ENCODE data around the gene TPSB2. TPM values are rescaled to one million over a fixed set of nuclear protein-coding genes. Genes with fewer than 3 reads are reported as not detected.

TPSB2 gene
- total and polyA plus RNA-seq, 9 of the 15 experiments (the other 6 are each of a cell fraction or from before 2014, with no cell fraction given), result 0.18 TPM; not detected in 8

- TF ChIP-seq CREB3L1 (IDR thresholded peaks at IDR 0.05; ENCODE audit: borderline replicate concordance, low read depth), result no peak
- no peak for TF ChIP-seq ZNF174 (CRISPR knock-in tag; IDR thresholded peaks at IDR 0.05)
- no peak for TF ChIP-seq SFPQ (IDR thresholded peaks at IDR 0.05; ENCODE audit: low read depth, low read length)
- no peak for TF ChIP-seq ZNF639 (CRISPR knock-in tag; conservative IDR thresholded peaks at IDR 0.05 in 1 of 2, IDR thresholded peaks at IDR 0.05 in 1 of 2)
- TF ChIP-seq ZNF165 (CRISPR knock-in tag; IDR thresholded peaks at IDR 0.05; ENCODE audit: borderline replicate concordance), result no peak
- TF ChIP-seq ZNF830 (CRISPR knock-in tag; IDR thresholded peaks at IDR 0.05), result no peak
- no peak for TF ChIP-seq MAX (CRISPR knock-in tag; IDR thresholded peaks at IDR 0.05)
- no peak for TF ChIP-seq ZNF282 (CRISPR knock-in tag; IDR thresholded peaks at IDR 0.05)
- no peak for TF ChIP-seq BRF2 (IDR thresholded peaks at IDR 0.05; ENCODE audit: borderline replicate concordance, insufficient read depth, insufficient read length)
- TF ChIP-seq MEF2A (IDR thresholded peaks at IDR 0.05; ENCODE audit: control insufficient read depth, low read depth, low read length), result no peak
- TF ChIP-seq MTA2 (IDR thresholded peaks at IDR 0.05; ENCODE audit: low read depth), result no peak
- TF ChIP-seq PHTF2 (CRISPR knock-in tag; IDR thresholded peaks at IDR 0.05), result no peak
- TF ChIP-seq RBM17 (IDR thresholded peaks at IDR 0.05; ENCODE audit: borderline replicate concordance, low read depth, low read length), result no peak
- TF ChIP-seq GABPB2 (CRISPR knock-in tag; conservative IDR thresholded peaks at IDR 0.05), result no peak
- no peak for TF ChIP-seq ZFX (CRISPR knock-in tag; IDR thresholded peaks at IDR 0.05)
- in situ Hi-C loops (cut with MboI), result no loop called here
- no peak overlapping the region for H3K4me3 ChIP-seq
- DNase-seq (ENCODE audit: extremely low read depth in 1 of 4, low spot score in 3 of 4), result no peak
- peaks cover 0 to 74% of the 10 kb centered on the region in 2 experiments; a peak in 2 of 5 replicates for H3K4me1 ChIP-seq (replicated peaks in 1 of 2; ENCODE audit: control insufficient read depth in 2 of 2, insufficient read depth in 2 of 2, low read length in 2 of 2)
- no peaks in the 10 kb centered on the region for H3K79me2 ChIP-seq (ENCODE audit: control insufficient read depth, insufficient read depth, low read length)
- no peaks in the 10 kb centered on the region for H3K36me3 ChIP-seq (ENCODE audit: control insufficient read depth, insufficient read depth, low read length)
- H3K4me2 ChIP-seq (ENCODE audit: insufficient read depth, low read length), result no peak overlapping the region
- H3K9me1 ChIP-seq (ENCODE audit: control insufficient read depth, insufficient read depth, low read length), result no peaks in the 10 kb centered on the region
- H4K20me1 ChIP-seq (replicated peaks; ENCODE audit: control insufficient read depth, insufficient read depth, low read length), result peaks cover 14% of the 10 kb centered on the region
- H3K9me3 ChIP-seq (replicated peaks; ENCODE audit: control insufficient read depth, insufficient read depth, low read depth, low read length), result no peaks in the 10 kb centered on the region
- no peak for ATAC-seq
- POLR2A ChIA-PET, result interaction anchor here (1.1 kb wide), 1 partner anchor 9 kb away, joined by 3 read pairs; no protein-coding TSS in a partner anchor
- BruUV-seq (replicated peaks), result no TSS peak
- H2AFZ ChIP-seq (ENCODE audit: low read depth, low read length), result no peak overlapping the region
- no peak for FAIRE-seq
- CTCF ChIA-PET (ENCODE audit: low intra/inter-chr PET ratio), result no interaction called here
- H3K27ac ChIP-seq (ENCODE audit: extremely low read depth, low read depth, low read length), result no peak overlapping the region
- H3K27me3 ChIP-seq (ENCODE audit: control insufficient read depth in 2 of 2, insufficient read depth in 2 of 2, low read length in 2 of 2), result peaks cover 56 to 91% of the 10 kb centered on the region in 2 experiments
- intact Hi-C loops (cut with micrococcal nuclease), result no loop called here
- under 1% methylated on average over 14 of the region's 24 CpGs for WGBS (ENCODE audit: insufficient coverage, low coverage, missing lambda C conversion rate)
- no peak overlapping the region for H3K9ac ChIP-seq (ENCODE audit: insufficient read depth in 1 of 2, low read depth in 2 of 2, low read length in 2 of 2)
Observed at GRCh38 chr16:1217526-1217925, 12.5 kb downstream of the TPSB2 start.

Data from K562 (cell line).